GM21515 (cell line): ENCODE measurements around the gene ACTR2.

ENCODE experiments used
- ATAC-seq: cut with Tn5 transposase; IDR thresholded peaks from one replicate; pipeline ENCODE4 v1.9.1; 2021; ENCODE audit not compliant: unreplicated experiment

Gene ACTR2

GRCh38 chr2:65277791-65278483 is 50.3 kb downstream of the ACTR2 start:
- ATAC-seq = no peak

DNA sequence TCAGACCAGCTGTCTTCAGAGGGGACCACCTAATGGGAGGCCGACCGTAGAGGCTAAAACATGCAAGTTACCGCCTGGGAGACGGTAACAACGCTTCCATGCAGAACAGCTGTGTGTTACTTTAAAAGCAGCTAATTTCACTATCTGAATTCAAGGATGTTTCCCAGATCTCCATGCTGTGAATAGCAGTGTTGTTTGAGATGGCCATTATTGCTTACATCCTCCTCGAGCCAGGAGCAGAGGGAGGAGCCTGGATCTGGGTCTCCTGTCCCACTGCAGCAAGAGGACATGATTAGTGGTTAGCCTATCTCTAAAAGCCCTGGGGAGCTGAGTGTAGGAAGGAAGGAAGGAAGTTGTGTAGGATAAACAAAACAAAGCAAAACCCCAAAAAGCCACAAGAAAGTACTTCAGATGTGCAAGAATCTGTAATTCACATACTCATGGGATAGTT is 50.9 kb downstream of the ACTR2 start:
- no peak for ATAC-seq

GRCh38 chr2:65279756-65280155 is 52.1 kb downstream of the ACTR2 start:
- no peak for ATAC-seq

DNA sequence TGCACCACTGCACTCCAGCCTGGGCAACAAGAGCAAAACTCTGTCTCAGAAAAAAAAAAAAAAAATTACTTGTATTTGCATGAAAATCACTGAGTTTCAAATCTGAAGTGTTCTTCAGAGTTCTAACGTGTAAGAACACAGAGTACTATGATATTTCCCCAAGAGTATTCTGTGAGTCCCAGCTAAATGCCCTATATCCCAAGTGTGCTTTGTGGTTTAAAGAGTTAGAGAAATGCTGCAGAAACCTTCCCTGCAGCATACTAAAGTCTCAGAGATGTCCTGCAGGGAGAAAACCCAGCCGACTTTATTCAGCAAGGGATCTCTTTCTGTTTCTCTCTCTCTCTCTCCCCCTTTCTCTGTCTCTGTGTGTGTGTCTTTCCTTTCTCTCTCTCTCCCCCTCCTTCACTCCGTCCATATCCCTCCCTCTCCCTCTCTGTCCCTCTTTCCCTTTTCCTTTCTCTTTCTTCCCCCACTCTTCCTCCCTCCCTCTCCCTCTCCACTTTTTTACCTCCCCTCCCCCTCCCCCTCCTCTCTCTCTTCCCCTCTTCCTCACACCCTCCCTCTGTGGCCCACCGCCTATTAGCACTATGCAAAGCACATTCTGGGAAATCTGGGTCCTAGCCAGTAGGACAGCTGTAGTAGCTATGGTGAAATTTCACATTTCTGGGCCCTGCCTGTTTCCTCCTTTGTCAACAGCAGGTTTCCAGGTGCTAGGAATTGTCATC is 54.2 kb downstream of the ACTR2 start:
- ATAC-seq = no peak

GRCh38 chr2:65282477-65283053 is 54.9 kb downstream of the ACTR2 start:
- ATAC-seq = no peak

GRCh38 chr2:65287364-65287763 is 59.7 kb downstream of the ACTR2 start:
- no peak for ATAC-seq

DNA sequence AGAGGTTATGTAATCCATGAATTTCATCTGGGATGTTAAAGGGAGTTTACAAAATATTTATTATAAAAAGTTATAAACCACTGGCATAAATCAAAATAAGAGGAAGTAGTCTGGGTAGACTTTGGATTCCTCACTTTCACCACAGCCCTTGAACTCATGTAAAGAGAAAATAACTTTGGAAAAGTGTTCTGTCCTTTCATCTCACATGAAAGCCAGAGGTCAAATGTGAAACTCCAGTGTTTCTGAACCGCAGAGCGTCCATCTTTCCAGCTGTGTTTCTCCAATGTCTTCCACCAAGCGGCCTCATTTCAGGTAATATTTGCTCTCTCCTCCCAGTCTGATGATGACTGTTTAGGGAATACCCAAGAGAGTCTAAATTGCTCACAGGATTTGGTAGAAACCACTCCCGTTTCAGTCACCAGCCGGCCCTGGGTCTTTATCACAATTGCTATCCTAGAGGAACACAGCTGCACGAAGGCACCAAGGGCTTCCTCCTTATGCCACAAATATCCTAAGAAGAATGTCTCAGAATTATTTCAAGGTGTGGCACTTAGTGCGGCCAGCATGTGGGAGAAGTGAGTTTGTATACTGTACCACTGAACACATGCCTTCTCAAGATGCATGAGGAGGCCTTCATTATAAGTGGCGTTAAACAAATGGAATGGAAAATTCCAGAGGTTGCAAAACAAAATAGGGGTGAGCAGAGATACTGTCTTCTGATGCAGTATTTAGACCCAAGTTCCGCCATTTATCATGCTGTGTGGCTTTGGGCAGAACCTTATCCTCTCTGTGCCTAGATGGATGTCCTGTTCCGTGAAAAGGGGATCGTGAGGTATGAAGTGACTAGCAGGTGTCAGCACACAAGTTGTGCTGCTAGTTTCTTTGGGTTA is 63.8 kb downstream of the ACTR2 start:
- no peak for ATAC-seq

- ATAC-seq = no peak
Observed at GRCh38 chr2:65292106-65292400, 64.4 kb downstream of the ACTR2 start.

- ATAC-seq = no peak
Observed at GRCh38 chr2:65292461-65293011, 64.9 kb downstream of the ACTR2 start.

- ATAC-seq = no peak
Observed at GRCh38 chr2:65293376-65293775, 65.7 kb downstream of the ACTR2 start.

- ATAC-seq = no peak
Observed at GRCh38 chr2:65294136-65294535, 66.5 kb downstream of the ACTR2 start.

DNA sequence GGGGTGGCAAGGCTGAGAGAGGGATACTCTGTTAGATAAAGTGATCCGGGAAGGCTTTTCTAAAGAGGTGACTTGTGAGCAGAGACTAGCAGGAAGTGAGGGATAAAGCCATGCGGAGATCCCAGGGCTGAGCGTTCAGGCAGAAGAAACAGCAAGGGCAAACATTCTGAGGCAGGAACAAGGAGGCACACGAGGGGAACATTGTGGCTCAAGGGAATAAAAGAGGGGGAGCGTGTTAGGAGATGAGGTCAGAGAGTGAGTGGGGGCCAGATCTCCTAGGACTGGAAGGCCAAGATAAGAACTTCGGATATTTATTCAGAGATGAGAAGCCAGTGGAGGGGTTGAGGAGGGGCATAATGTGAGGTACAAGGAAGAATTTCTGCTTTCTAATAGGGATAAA is 67.1 kb downstream of the ACTR2 start:
- no peak for ATAC-seq

DNA sequence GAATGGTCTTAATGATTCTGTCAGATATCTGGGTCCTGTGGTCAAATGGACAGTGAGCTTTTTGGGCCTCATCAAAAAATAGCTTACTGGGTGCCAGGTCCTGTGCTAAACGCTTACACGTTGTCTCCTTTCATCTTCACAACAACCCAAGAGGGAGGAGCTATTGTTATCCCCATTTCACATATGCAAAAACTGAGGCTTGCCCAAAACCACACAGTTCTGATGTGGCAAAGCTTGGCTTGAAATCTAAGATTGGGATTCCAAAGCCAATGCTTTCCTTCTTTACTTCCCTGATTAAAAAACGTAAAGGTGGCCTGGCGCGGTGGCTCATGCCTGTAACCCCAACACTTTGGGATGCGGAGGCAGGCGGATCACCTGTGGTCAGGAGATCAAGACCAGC is 69.3 kb downstream of the ACTR2 start:
- no peak for ATAC-seq

DNA sequence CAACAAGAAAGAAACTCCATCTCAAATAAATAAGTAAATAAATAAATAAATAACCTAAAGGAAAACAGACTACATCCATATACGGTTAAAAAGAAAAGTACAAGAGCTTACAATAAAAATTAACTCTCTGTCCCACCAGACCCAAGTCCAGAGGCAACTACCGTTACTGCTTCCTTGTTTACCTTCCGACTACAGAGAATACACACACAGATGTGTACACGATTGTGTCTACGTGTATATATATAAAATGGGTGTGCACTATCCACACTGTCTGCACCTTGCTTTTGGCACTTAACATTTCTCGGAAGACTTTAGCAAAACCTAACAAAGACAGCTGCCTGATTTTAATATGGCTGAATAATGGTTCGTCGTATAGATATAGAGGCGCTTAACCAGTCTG is 69.9 kb downstream of the ACTR2 start:
- no peak for ATAC-seq

GRCh38 chr2:65298089-65298488 is 70.5 kb downstream of the ACTR2 start:
- ATAC-seq = no peak

DNA sequence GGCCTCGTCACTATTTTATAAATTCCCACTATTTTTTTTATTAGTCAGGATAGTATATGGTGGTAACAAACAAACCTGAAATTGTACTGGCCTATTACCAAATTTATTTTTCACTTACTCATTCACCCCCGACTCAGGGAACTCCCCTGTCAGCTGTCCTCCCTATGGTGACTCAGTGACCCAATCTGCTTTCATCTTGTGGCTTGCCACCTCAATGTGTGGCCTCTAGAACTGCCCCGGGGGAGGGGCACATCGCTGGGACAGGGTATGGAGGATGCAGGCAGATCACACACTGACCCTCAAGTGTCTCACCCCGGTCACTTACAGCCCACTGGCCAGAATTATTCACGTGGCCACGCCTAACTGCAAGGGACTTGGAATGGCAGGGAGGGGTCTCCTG is 71.6 kb downstream of the ACTR2 start:
- ATAC-seq = no peak

DNA sequence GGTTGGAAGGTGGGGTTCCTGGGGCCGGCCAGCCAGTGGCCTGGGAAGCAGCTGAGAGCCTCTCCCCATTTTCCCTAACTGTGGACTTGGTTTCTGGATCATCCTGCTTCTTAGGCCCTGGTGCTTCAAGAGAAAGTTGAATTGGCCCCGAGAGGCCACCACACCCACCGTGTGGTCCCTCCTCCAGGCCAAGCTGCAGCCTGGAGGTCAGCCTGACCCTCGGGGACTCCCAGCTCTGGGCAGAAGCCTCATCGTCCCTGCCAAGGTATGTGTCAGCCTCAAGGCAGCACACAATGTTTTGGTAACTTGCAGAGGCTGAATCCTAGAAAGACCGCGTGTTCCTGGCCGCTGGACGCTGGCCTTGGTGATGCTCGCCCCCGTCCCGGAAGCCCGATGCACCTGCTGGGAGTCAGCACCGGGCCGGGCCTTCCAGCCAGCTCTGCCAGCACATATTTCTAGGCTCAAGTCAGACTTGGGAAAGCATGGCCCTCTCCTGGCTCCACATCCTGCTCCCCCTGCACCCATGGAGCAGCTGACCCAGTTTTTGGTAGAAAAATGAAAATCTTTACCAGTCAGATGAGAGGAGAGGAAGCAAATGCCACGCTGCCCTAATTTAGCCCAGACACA is 72.6 kb downstream of the ACTR2 start:
- no peak for ATAC-seq

DNA sequence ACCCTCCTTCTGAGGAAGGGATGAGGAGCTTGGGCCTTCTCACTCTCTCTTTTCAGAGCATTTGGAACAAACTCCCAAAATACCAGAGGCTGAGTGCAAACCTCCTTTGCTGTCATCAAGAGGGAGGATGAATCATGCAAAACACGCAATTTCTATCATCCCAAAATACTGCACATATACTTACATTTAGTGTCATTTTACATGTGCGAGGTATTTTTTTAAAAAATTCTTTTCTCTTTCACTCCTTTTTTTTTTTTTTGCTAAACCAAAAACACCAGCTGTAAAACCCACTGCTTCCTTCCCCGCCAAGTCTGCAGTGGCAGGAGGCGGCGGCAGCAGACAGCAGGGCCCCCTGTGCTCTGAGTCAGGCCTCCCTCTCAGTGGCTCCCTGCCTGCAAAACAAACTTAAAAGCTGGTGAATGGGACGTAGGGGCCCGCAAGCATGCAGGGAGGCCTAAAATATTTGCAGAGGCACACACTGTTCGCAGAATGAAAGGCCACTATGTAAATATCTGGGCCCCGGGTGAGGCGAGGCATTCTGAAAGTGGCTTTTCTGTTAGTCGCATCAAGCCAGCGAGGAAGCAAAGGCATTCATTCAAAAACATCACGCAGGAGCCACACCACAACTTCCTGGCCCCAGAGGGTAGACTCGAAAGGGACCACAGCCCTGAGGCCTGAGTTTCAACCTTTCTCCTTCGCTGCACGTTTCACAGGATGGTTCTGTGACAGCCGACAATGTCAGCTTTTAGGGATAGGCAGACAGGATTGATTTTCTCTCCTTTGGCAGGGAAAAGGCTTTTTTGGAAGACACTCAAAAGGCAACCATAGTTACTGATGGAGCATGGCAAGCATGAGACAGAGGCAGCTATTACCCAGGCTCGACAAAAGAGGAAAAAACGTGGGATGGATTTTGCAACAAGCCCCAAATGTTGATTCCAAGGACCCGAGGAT is 73.4 kb downstream of the ACTR2 start:
- ATAC-seq = peak; percentile 94

DNA sequence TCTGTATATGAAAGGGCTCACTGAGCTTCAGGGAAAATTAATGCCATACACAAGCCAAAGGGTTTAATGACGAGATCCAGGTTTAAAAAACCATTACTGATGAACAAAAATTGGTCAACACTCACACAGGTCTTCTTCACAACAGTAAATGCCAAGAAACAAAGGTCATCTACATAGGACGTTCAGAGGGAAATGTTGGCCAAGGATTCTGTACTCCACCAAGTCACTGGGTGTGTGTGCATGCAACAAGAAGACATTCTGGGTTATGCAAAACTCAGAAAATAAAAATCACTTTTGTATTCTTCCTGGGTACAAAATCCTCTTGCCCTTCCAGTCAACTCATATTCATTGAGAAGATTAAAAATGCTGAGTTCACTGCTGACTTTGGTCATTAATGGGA is 78.3 kb downstream of the ACTR2 start:
- no peak for ATAC-seq

GRCh38 chr2:65309699-65310098 is 82.1 kb downstream of the ACTR2 start:
- no peak for ATAC-seq
